Myometrial cell (primary cell): Measurements from ENCODE around the gene POFUT1. TPM values are rescaled to one million over a fixed set of nuclear protein-coding genes. Genes with fewer than 3 reads are reported as not detected.

ENCODE experiments used
- total RNA-seq: library from RNA; depleted of rRNA; stranded (reverse); fragments of >200 nt; gene quantifications from 2 replicates; pipeline ENCODE4 v1.2.3, GENCODE V29; 2015

POFUT1 gene
- total RNA-seq: 63.4 and 78.7 TPM in 2 replicates

GRCh38 chr20:32207626-32208498 lies at the start of gene POFUT1, which contains the start of gene PLAGL2:
Gene POFUT1 (plus strand): TSS chr20:32207880. CDS start chr20:32207942, 62 bp downstream.
Gene PLAGL2 (minus strand): TSS chr20:32207743. CDS start chr20:32202178, 5,565 bp downstream.

DNA sequence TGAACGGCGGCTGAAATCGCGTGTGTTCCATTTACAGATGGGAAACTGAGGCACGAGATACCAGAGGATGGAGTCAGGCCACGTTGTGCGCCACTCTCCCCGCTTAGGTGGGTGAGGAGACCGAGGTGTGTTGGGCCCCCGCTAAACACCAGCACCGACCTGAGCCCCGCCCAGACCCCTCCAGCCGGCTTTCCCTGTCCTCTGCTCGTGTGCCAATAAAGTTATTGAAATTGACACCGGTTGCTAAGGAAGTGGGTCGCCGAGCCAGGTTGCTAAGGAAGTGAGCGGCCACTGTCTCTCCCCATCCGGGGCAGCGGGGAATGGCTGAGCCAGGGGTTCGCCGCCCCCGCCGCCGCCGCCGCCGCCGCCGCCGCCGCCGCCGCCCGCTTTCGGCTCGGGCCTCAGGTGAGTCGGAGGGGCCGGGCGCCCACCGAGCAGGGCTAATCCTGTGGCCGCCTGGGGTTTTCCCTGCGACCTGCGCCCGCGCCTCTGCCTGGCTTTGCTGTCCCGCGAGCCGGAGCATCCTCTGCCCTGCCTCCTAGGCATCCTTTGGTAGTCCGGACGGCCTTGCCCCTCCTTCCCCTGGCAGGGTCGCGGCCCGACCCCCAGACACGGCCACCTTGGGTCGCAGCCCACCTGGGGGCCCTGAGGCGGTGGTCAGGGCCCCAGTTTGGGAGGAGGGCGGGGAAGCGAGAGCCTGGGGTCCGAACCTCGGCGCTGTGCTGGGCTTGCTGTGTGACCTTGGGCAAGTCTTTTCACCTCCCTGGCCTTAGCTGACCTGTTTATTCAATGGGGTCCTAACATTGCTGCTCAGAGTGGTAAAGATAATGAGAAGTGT lies 69.9 kb downstream of the POFUT1 start, which contains the start of gene KIF3B:
KIF3B (plus strand) TSS at position 291 of the 838 bp plus-strand sequence. CDS start 32,127 bp downstream, outside the sequence.

Other genes starting within 250 kb of the POFUT1 start
- gene XKR7, start 239.7 kb upstream of the POFUT1 start, total RNA-seq: not detected in 2 replicates
- not detected in 2 replicates for gene CCM2L, start 197.4 kb upstream of the POFUT1 start, total RNA-seq
- not detected in 2 replicates for gene HCK, start 155.6 kb upstream of the POFUT1 start, total RNA-seq
- 35.7 and 40.4 TPM in 2 replicates for gene TM9SF4, start 98.2 kb upstream of the POFUT1 start, total RNA-seq
- 3.7 and 5.1 TPM in 2 replicates for gene PLAGL2, start 137 bp upstream of the POFUT1 start, total RNA-seq
- 24.5 and 26.9 TPM in 2 replicates for gene KIF3B, start 69.8 kb downstream of the POFUT1 start, total RNA-seq
- 20.9 and 21.3 TPM in 2 replicates for gene ASXL1, start 150.5 kb downstream of the POFUT1 start, total RNA-seq